Lower leg skin (tissue), 4 donors: Measurements from ENCODE around the gene ZDHHC22. TPM values are rescaled to one million over a fixed set of nuclear protein-coding genes. Genes with fewer than 3 reads are reported as not detected.
A peak's percentile ranks its signal among the peaks of the same experiment; 100 is the strongest.

Source experiments
- DNase-seq, 2 donors: peaks; one replicate each; pipeline ENCODE4 v3.0.0-alpha.2; 2019; ENCODE audit warnings: low spot score in 2 of 2
- H3K4me3 ChIP-seq: fragments of 200-600 bp; sonication (generic); 2 replicates; pipeline ENCODE4 v1.5.1; 2017; ENCODE audit warnings: mild to moderate bottlenecking, low read depth; ENCODE audit not compliant: poor library complexity, severe bottlenecking
- CTCF ChIP-seq, 3 donors: fragments of 450-650 bp; IDR thresholded peaks; one replicate each; pipeline ENCODE4 v1.5.1; 2016; ENCODE audit warnings: antibody characterized with exemption in 3 of 3, mild to moderate bottlenecking in 3 of 3, moderate library complexity in 2 of 3
- POLR2A ChIP-seq, 2 donors: fragments of 450-650 bp; IDR thresholded peaks; one replicate each; pipeline ENCODE4 v1.6.1; 2016 to 2017; ENCODE audit warnings: antibody characterized with exemption in 2 of 2, mild to moderate bottlenecking in 1 of 2, moderate library complexity in 1 of 2
- WGBS, 2 donors: methylation state at CpG; one replicate each; pipeline ENCODE4 v1.1.5; 2018; 5-methylcytosine and 5-hydroxymethylcytosine counted together
- intact Hi-C: fragments of 100-400 bp; cut with DNase I; formaldehyde crosslinking; loops from one replicate; pipeline ENCODE4 v1.15.0; 2023; ENCODE audit warnings: low total_unique reads
- total RNA-seq, 4 donors: library from RNA; depleted of rRNA; stranded (reverse); fragments of >200 nt; gene quantifications; one replicate each; pipeline ENCODE4 v1.1.0, GENCODE V29; 2016

ZDHHC22 gene
- total RNA-seq, 4 donors from 2014 or later = not detected

GRCh38 chr14:77097700-77098528 lies 43.7 kb downstream of the ZDHHC22 start, which contains the start of gene CIPC:
Gene CIPC, plus strand, starts transcription at chr14:77098258. Its CDS starts 7,451 bp downstream, at chr14:77105709.
- 0% methylated on average over 51 to 57 of the region's 87 CpGs for WGBS, 2 donors
- TF ChIP-seq POLR2A (IDR thresholded peaks at IDR 0.05) (peak in 1 of 2 donors; percentile 52), CTCF (IDR thresholded peaks at IDR 0.05) (peak in 1 of 3 donors; percentile 65)
- intact Hi-C loops = no loop called here
- peak within 1 kb of the TSS; percentile 92 for H3K4me3 ChIP-seq
- DNase-seq = peak; percentile 99 to 100

- intact Hi-C loops = no loop called here
- 3% methylated on average over 20 of the region's 20 CpGs for WGBS, 2 donors
- DNase-seq = no peak
- H3K4me3 ChIP-seq = no peak overlapping the region
- no peak for TF ChIP-seq CTCF (IDR thresholded peaks at IDR 0.05)
- TF ChIP-seq POLR2A (IDR thresholded peaks at IDR 0.05) = no peak
These were observed 44.4 kb downstream of the ZDHHC22 start for GRCh38 chr14:77097006-77097699.

GRCh38 chr14:77094672-77095284 lies 46.8 kb downstream of the ZDHHC22 start:
- intact Hi-C loops = no loop called here
- TF ChIP-seq CTCF (IDR thresholded peaks at IDR 0.05) (peak in 1 of 3 donors; percentile 57), POLR2A (IDR thresholded peaks at IDR 0.05) (no peak)
- DNase-seq = peak; percentile 78 to 95

GRCh38 chr14:77092676-77093075 lies 48.9 kb downstream of the ZDHHC22 start:
- intact Hi-C loops = no loop called here
- no peak for TF ChIP-seq POLR2A (IDR thresholded peaks at IDR 0.05)
- no peak for TF ChIP-seq CTCF (IDR thresholded peaks at IDR 0.05)
- DNase-seq = no peak
- 81 to 91% methylated on average over 3 of the region's 3 CpGs for WGBS, 2 donors
- H3K4me3 ChIP-seq = no peak overlapping the region

More at GRCh38 chr14:77094672-77095284, 46.8 kb downstream of the ZDHHC22 start:
- H3K4me3 ChIP-seq = no peak overlapping the region
- WGBS, 2 donors = 19 to 20% methylated on average over 8 of the region's 8 CpGs

- no peak for DNase-seq
- intact Hi-C loops = no loop called here
- no peak for TF ChIP-seq CTCF (IDR thresholded peaks at IDR 0.05)
- TF ChIP-seq POLR2A (IDR thresholded peaks at IDR 0.05) = no peak
- H3K4me3 ChIP-seq = no peak overlapping the region
These were observed 50.1 kb downstream of the ZDHHC22 start for GRCh38 chr14:77091518-77091917.
